H54 (cell line): ENCODE data around the gene TNFRSF21.
"Not testable (repeated sequence)": the region's sequence is repeated elsewhere in the genome, so short reads cannot be mapped to it uniquely, and the experiment has no call there.

Experiments
- DNase-seq: peaks from one replicate; pipeline ENCODE4 v3.0.0; 2011; ENCODE audit warnings: low spot score, mixed read lengths; ENCODE audit not compliant: insufficient read length
- FAIRE-seq: peaks from 3 replicates; lab custom pipeline; 2011; peaks lifted over from hg19 to GRCh38; lab: Jason Lieb, UNC
- POLR2A ChIP-seq: IDR thresholded peaks from 2 replicates; pipeline ENCODE4 v1.6.1; 2011; ENCODE audit warnings: low read depth, mild to moderate bottlenecking, low read length

The TNFRSF21 gene

GRCh38 chr6:47290124-47290834, 19.4 kb downstream of the TNFRSF21 start:
- FAIRE-seq (no peak), DNase-seq (no peak)
- TF ChIP-seq POLR2A, result no peak

DNA sequence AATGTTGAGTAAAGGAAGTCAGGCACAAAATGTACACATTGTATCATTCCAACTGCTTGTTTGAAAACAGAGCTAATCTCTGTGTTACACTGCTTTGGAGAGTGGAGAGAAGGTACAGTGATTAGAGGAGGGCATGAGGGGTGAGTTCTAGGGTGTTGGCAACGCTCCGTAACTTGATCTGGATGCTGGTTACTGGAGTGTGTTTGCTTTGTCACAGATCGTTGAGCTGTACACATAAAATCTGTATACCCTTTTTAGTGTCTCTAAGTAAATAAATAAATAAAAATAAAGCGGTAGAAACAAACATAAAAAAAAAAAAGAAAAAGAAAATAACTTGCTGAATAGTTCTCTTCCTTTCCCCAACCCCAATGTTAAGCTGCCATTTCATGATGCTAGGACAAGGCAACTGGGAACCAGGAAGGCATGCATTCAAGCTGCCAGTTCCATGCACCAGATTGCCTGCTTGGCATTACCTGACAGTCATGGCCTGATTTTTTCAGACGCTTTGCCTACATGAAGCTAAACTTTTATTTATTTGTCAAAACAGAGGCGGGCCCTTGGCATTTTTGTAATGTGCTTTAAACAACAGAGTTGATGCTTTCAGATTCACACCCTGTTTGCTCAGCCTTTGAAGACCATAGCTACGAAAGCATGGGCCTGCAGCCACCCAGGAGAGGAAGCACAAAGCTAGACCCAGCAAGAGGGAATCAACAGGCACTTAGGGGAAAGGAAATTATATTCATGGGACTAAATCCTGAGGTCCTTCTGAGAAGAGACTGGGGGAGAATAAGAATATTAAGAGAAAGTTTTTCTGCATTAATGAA, 21.2 kb downstream of the TNFRSF21 start:
- TF ChIP-seq POLR2A, result no peak
- DNase-seq (no peak), FAIRE-seq (no peak)

GRCh38 chr6:47286301-47286700, 23.4 kb downstream of the TNFRSF21 start:
- TF ChIP-seq POLR2A, result no peak
- DNase-seq, result no peak
- no peak for FAIRE-seq

- FAIRE-seq (no peak), DNase-seq (no peak)
- TF ChIP-seq POLR2A, result no peak
Measured at GRCh38 chr6:47283993-47284392, 25.7 kb downstream of the TNFRSF21 start.

DNA sequence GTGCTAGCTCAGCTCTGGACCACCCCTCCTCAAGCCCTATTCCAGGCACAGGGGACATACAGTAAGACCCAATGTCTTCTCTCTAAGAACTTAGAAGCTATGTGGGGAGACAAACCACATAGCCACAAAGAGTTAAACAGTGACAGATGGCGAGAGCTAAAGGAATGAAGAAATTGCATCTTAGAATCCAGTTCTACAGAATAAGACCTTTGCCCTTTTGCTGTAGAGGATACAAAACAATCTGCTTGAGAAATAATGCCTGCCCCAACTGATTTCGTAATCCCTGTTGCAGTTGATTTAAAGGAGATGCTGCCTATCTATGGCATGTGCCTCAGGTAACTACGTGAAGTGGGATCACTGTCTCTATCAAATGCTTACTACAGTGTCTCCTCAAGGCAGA, 31.2 kb downstream of the TNFRSF21 start:
- FAIRE-seq (no peak), DNase-seq (no peak)
- no peak for TF ChIP-seq POLR2A

GRCh38 chr6:47277702-47278101, 32.0 kb downstream of the TNFRSF21 start:
- FAIRE-seq (no peak), DNase-seq (no peak)

GRCh38 chr6:47276377-47276776, 33.3 kb downstream of the TNFRSF21 start:
- no peak for TF ChIP-seq POLR2A
- no peak for DNase-seq
- FAIRE-seq, result no peak

More at GRCh38 chr6:47277702-47278101, 32.0 kb downstream of the TNFRSF21 start:
- no peak for TF ChIP-seq POLR2A

DNA sequence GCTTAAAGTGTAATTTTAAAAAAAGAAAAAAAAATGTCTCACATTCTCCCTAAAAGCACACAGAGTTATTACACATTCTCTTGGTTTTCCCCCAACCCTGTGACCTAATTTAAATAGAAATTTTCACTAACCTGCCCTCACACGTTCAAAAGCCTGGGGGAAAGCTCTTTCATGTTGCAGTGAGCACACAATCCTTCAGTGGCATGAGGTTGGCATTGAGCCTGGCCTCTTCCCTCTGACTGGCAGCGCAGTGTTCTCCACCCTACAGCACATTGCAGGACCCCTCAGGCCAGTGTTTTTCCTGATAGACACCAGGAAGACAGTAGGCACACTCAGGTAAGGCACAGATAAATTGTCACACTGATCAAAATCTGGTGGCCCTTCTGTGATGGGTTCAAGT, 34.1 kb downstream of the TNFRSF21 start:
- no peak for TF ChIP-seq POLR2A
- FAIRE-seq, result no peak
- DNase-seq, result no peak

GRCh38 chr6:47275132-47275531, 34.6 kb downstream of the TNFRSF21 start:
- not testable (repeated sequence) for FAIRE-seq, DNase-seq

DNA sequence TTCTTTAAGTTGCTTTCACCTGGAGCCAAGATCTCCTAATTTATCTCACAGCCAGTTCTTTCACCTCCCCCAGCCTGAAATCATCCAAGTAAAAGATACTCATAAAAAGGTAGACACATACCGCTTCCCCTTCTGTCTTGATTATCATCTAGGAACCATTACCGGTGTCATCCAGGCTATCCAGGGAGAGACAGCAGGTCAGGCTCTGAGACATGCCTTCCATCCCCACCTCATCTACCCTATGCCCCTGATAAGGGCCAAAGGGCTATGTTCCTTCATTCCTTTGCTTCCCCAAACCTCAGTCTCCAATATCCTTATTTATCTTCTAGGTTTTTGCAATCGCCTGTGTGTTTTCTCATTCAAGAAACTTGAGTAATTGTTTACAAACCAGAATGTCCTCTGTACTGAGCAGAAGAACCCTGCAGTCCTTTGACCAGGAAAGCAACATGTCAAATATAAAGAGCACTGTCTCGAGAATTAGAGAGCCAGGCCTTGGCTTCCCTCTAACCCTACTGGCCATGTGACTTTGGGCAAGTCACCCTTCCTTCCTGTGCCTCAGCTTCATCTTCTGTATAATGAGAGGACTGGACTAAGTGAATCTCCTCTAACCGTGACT, 41.0 kb downstream of the TNFRSF21 start:
- DNase-seq, result no peak
- TF ChIP-seq POLR2A, result no peak
- FAIRE-seq, result no peak

GRCh38 chr6:47267301-47267700, 42.4 kb downstream of the TNFRSF21 start:
- no peak for TF ChIP-seq POLR2A
- FAIRE-seq (no peak), DNase-seq (no peak)

DNA sequence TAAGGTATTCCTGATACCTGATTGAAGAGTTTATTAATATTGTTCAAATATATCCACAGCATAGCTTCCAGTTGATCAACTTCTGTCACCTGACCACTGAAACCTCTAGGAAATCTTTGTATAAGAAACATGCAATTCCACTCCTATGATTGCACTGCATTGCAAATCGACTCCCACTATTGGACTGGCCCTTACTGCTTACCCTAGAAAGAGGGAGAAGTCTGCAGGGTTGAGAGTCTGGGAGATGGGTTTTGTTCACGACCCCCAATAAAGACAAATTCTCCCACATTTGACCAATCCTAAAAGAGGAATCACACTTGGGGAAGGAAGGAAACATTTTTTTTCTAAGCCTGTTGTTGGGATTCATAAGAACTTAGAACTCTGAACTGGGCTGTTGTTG, 43.7 kb downstream of the TNFRSF21 start:
- DNase-seq (no peak), FAIRE-seq (no peak)
- TF ChIP-seq POLR2A, result no peak

DNA sequence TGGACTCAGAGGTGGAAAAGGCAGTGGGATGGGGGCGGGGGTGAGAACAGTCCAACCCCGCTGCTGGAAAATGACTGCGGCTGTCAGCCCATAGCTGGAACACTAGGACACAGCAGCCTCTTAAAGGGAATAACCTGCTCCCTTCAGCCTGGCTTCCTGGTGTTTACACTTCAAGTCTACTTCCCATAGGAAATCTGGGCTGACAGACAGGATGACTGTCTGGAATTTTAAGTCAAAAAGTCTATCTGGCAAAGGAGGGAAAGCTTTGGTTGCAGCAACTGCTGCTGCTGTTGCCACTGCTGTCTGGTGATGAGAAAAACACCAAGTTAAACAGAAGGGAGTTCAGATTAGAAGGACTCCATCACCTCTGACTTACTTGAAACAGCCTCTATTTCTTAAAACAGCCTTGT, 44.9 kb downstream of the TNFRSF21 start:
- TF ChIP-seq POLR2A, result no peak
- no peak for FAIRE-seq
- DNase-seq, result no peak

- TF ChIP-seq POLR2A, result no peak
- FAIRE-seq, result no peak
- DNase-seq, result no peak
Measured at GRCh38 chr6:47263268-47263667, 46.4 kb downstream of the TNFRSF21 start.
